Kasumi-1 (cell line): ENCODE data around the gene CETP.

Experiments
- DNase-seq, 2 experiments: peaks; one replicate each; lab custom pipeline; 2025; lab: John Stamatoyannopoulos, UW

Gene CETP

GRCh38 chr16:57022445-57022844 lies 60.7 kb downstream of the CETP start:
- no peak for DNase-seq

- no peak for DNase-seq
Observed at GRCh38 chr16:57023541-57024249, 61.9 kb downstream of the CETP start.

- DNase-seq: no peak
Observed at GRCh38 chr16:57024894-57025680, 63.3 kb downstream of the CETP start.

- DNase-seq: no peak
Observed at GRCh38 chr16:57025941-57026777, 64.4 kb downstream of the CETP start.

GRCh38 chr16:57026778-57027062 lies 65.0 kb downstream of the CETP start:
- no peak for DNase-seq

- no peak for DNase-seq
Observed at GRCh38 chr16:57027067-57027466, 65.3 kb downstream of the CETP start.

GRCh38 chr16:57028086-57028485 lies 66.3 kb downstream of the CETP start:
- no peak for DNase-seq

GRCh38 chr16:57029161-57030160 lies 67.7 kb downstream of the CETP start:
- DNase-seq: no peak

GRCh38 chr16:57030346-57030902 lies 68.7 kb downstream of the CETP start:
- DNase-seq: no peak

GRCh38 chr16:57031156-57031555 lies 69.4 kb downstream of the CETP start:
- DNase-seq: no peak

GRCh38 chr16:57032346-57032745 lies 70.6 kb downstream of the CETP start:
- DNase-seq: no peak

GRCh38 chr16:57032931-57033330 lies 71.2 kb downstream of the CETP start:
- no peak for DNase-seq
